Activated T-cell treated with anti-CD3 and anti-CD28 coated beads, Interleukin-2, amount 50 U/mL, for 24 hours (primary cell): ENCODE data around the gene PRKCSH.

Source experiments
- DNase-seq: peaks from one replicate; pipeline ENCODE4 v3.0.0-alpha.2; 2020
- H3K27ac Mint-ChIP-seq: 2 replicates; pipeline ENCODE4 v1.8.0; 2020; ENCODE audit warnings: mild to moderate bottlenecking, mixed read lengths
- H3K27me3 Mint-ChIP-seq: 2 replicates; pipeline ENCODE4 v1.8.0; 2020; ENCODE audit warnings: mixed read lengths
- H3K36me3 Mint-ChIP-seq: 2 replicates; pipeline ENCODE4 v1.8.0; 2020; ENCODE audit warnings: low read depth, mixed read lengths
- H3K4me1 Mint-ChIP-seq: 2 replicates; pipeline ENCODE4 v1.8.0; 2020; ENCODE audit warnings: low read depth, mixed read lengths
- H3K4me3 Mint-ChIP-seq: 2 replicates; pipeline ENCODE4 v1.8.0; 2020; ENCODE audit warnings: mild to moderate bottlenecking, moderate library complexity, mixed read lengths
- H3K9me3 Mint-ChIP-seq: 2 replicates; pipeline ENCODE4 v1.8.0; 2020; ENCODE audit warnings: mixed read lengths

The PRKCSH gene

GRCh38 chr19:11410682-11411081 is 24.8 kb upstream of the PRKCSH start:
- H3K36me3 Mint-ChIP-seq, result no peaks in the 10 kb centered on the region
- H3K27me3 Mint-ChIP-seq, result peaks cover 29% of the 10 kb centered on the region
- no peak overlapping the region for H3K27ac Mint-ChIP-seq
- H3K9me3 Mint-ChIP-seq, result no peaks in the 10 kb centered on the region
- DNase-seq, result no peak
- H3K4me1 Mint-ChIP-seq, result no peaks in the 10 kb centered on the region
- H3K4me3 Mint-ChIP-seq, result no peak overlapping the region

- H3K36me3 Mint-ChIP-seq, result no peaks in the 10 kb centered on the region
- H3K4me3 Mint-ChIP-seq, result no peak overlapping the region
- H3K4me1 Mint-ChIP-seq, result peaks cover 6% of the 10 kb centered on the region
- no peak for DNase-seq
- H3K27me3 Mint-ChIP-seq, result peaks cover 38% of the 10 kb centered on the region
- no peak overlapping the region for H3K27ac Mint-ChIP-seq
- H3K9me3 Mint-ChIP-seq, result no peaks in the 10 kb centered on the region
These were observed 20.9 kb upstream of the PRKCSH start for GRCh38 chr19:11414544-11414943.

GRCh38 chr19:11416346-11417052 is 18.9 kb upstream of the PRKCSH start:
- Mint-ChIP-seq H3K27me3 (peaks cover 52% of the 10 kb centered on the region), H3K36me3 (no peaks in the 10 kb centered on the region), H3K27ac (no peak overlapping the region), H3K9me3 (no peaks in the 10 kb centered on the region), H3K4me1 (peaks cover 18% of the 10 kb centered on the region), H3K4me3 (no peak overlapping the region)
- DNase-seq, result no peak

- no peak overlapping the region for H3K4me3 Mint-ChIP-seq
- peaks cover 34% of the 10 kb centered on the region for H3K4me1 Mint-ChIP-seq
- H3K27me3 Mint-ChIP-seq, result peaks cover 62% of the 10 kb centered on the region
- H3K9me3 Mint-ChIP-seq, result no peaks in the 10 kb centered on the region
- no peak overlapping the region for H3K27ac Mint-ChIP-seq
- no peak for DNase-seq
- no peaks in the 10 kb centered on the region for H3K36me3 Mint-ChIP-seq
These were observed 17.3 kb upstream of the PRKCSH start for GRCh38 chr19:11418094-11418548.

GRCh38 chr19:11418549-11419506 is 16.6 kb upstream of the PRKCSH start, which contains the start of gene RGL3:
TSS of gene RGL3 (minus strand) at chr19:11419314. CDS start at chr19:11419278, 36 bp downstream.
- H3K36me3 Mint-ChIP-seq, result no peaks in the 10 kb centered on the region
- no peak within 1 kb of the TSS for H3K27ac Mint-ChIP-seq

GRCh38 chr19:11420429-11421370 is 14.7 kb upstream of the PRKCSH start:
- Mint-ChIP-seq H3K4me1 (peaks cover 44% of the 10 kb centered on the region), H3K36me3 (no peaks in the 10 kb centered on the region), H3K27ac (no peak overlapping the region), H3K4me3 (peak overlapping the region; percentile 30), H3K27me3 (peaks cover 74% of the 10 kb centered on the region), H3K9me3 (no peaks in the 10 kb centered on the region)
- peak; percentile 38 for DNase-seq

More at GRCh38 chr19:11418549-11419506, 16.6 kb upstream of the PRKCSH start, which contains the start of gene RGL3:
- H3K9me3 Mint-ChIP-seq, result no peaks in the 10 kb centered on the region
- H3K4me3 Mint-ChIP-seq, result no peak within 1 kb of the TSS
- H3K27me3 Mint-ChIP-seq, result peaks cover 69% of the 10 kb centered on the region
- H3K4me1 Mint-ChIP-seq, result peaks cover 41% of the 10 kb centered on the region
- no peak for DNase-seq

GRCh38 chr19:11421371-11422098 is 13.9 kb upstream of the PRKCSH start:
- Mint-ChIP-seq H3K4me1 (peaks cover 44% of the 10 kb centered on the region), H3K9me3 (no peaks in the 10 kb centered on the region), H3K27ac (no peak overlapping the region), H3K36me3 (no peaks in the 10 kb centered on the region), H3K4me3 (peak overlapping the region; percentile 54), H3K27me3 (peaks cover 70% of the 10 kb centered on the region)
- peak; percentile 68 for DNase-seq

GRCh38 chr19:11422163-11423065 is 13.0 kb upstream of the PRKCSH start:
- Mint-ChIP-seq H3K9me3 (no peaks in the 10 kb centered on the region), H3K27me3 (peaks cover 64% of the 10 kb centered on the region), H3K36me3 (no peaks in the 10 kb centered on the region), H3K4me3 (peak overlapping the region; percentile 54), H3K27ac (no peak overlapping the region), H3K4me1 (peaks cover 44% of the 10 kb centered on the region)
- peak; percentile 78 for DNase-seq

- no peak overlapping the region for H3K27ac Mint-ChIP-seq
- no peak for DNase-seq
- peaks cover 44% of the 10 kb centered on the region for H3K4me1 Mint-ChIP-seq
- H3K36me3 Mint-ChIP-seq, result no peaks in the 10 kb centered on the region
- no peak overlapping the region for H3K4me3 Mint-ChIP-seq
- H3K27me3 Mint-ChIP-seq, result peaks cover 57% of the 10 kb centered on the region
- H3K9me3 Mint-ChIP-seq, result no peaks in the 10 kb centered on the region
These were observed 12.2 kb upstream of the PRKCSH start for GRCh38 chr19:11423164-11423790.

- H3K9me3 Mint-ChIP-seq, result no peaks in the 10 kb centered on the region
- H3K4me3 Mint-ChIP-seq, result no peak overlapping the region
- H3K27me3 Mint-ChIP-seq, result peaks cover 53% of the 10 kb centered on the region
- DNase-seq, result no peak
- H3K27ac Mint-ChIP-seq, result no peak overlapping the region
- H3K36me3 Mint-ChIP-seq, result no peaks in the 10 kb centered on the region
- H3K4me1 Mint-ChIP-seq, result peaks cover 41% of the 10 kb centered on the region
These were observed 11.6 kb upstream of the PRKCSH start for GRCh38 chr19:11423791-11424181.

- Mint-ChIP-seq H3K9me3 (no peaks in the 10 kb centered on the region), H3K27ac (no peak overlapping the region), H3K4me3 (no peak overlapping the region), H3K36me3 (no peaks in the 10 kb centered on the region), H3K27me3 (peaks cover 35% of the 10 kb centered on the region), H3K4me1 (peaks cover 32% of the 10 kb centered on the region)
- DNase-seq, result no peak
These were observed 9.5 kb upstream of the PRKCSH start for GRCh38 chr19:11425719-11426457.

GRCh38 chr19:11426656-11427055 is 8.8 kb upstream of the PRKCSH start:
- Mint-ChIP-seq H3K27me3 (peaks cover 27% of the 10 kb centered on the region), H3K4me3 (no peak overlapping the region), H3K9me3 (no peaks in the 10 kb centered on the region), H3K27ac (no peak overlapping the region), H3K4me1 (peaks cover 24% of the 10 kb centered on the region), H3K36me3 (no peaks in the 10 kb centered on the region)
- DNase-seq, result no peak
